H54 (cell line): Measurements from ENCODE around the gene DCAF5.
"Not testable (repeated sequence)": the region's sequence is repeated elsewhere in the genome, so short reads cannot be mapped to it uniquely, and the experiment has no call there.

Experiments
- DNase-seq: peaks from one replicate; pipeline ENCODE4 v3.0.0; 2011; ENCODE audit warnings: low spot score, mixed read lengths; ENCODE audit not compliant: insufficient read length
- FAIRE-seq: peaks from 3 replicates; lab custom pipeline; 2011; peaks lifted over from hg19 to GRCh38; lab: Jason Lieb, UNC
- POLR2A ChIP-seq: IDR thresholded peaks from 2 replicates; pipeline ENCODE4 v1.6.1; 2011; ENCODE audit warnings: low read depth, mild to moderate bottlenecking, low read length

The DCAF5 gene, protein sequence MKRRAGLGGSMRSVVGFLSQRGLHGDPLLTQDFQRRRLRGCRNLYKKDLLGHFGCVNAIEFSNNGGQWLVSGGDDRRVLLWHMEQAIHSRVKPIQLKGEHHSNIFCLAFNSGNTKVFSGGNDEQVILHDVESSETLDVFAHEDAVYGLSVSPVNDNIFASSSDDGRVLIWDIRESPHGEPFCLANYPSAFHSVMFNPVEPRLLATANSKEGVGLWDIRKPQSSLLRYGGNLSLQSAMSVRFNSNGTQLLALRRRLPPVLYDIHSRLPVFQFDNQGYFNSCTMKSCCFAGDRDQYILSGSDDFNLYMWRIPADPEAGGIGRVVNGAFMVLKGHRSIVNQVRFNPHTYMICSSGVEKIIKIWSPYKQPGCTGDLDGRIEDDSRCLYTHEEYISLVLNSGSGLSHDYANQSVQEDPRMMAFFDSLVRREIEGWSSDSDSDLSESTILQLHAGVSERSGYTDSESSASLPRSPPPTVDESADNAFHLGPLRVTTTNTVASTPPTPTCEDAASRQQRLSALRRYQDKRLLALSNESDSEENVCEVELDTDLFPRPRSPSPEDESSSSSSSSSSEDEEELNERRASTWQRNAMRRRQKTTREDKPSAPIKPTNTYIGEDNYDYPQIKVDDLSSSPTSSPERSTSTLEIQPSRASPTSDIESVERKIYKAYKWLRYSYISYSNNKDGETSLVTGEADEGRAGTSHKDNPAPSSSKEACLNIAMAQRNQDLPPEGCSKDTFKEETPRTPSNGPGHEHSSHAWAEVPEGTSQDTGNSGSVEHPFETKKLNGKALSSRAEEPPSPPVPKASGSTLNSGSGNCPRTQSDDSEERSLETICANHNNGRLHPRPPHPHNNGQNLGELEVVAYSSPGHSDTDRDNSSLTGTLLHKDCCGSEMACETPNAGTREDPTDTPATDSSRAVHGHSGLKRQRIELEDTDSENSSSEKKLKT

DNA sequence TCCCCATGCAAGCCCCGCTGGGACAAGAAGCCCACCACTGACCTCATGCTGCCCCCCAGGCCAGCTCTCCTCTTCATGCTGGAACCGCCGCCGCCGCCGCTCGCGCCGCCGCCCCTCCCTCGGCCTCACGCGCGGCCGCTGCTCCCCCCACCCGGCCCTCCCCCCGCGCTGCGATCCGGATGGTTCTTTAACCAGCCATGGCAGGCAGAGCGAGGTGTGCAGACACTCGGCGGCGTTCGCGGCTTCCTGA is at the start of gene DCAF5:
Gene DCAF5 (minus strand): TSS at position 218 of the 250 bp plus-strand sequence. CDS start 141 bp downstream, at position 77.
- FAIRE-seq (peak; percentile 61), DNase-seq (no peak)
- TF ChIP-seq POLR2A: no peak

DNA sequence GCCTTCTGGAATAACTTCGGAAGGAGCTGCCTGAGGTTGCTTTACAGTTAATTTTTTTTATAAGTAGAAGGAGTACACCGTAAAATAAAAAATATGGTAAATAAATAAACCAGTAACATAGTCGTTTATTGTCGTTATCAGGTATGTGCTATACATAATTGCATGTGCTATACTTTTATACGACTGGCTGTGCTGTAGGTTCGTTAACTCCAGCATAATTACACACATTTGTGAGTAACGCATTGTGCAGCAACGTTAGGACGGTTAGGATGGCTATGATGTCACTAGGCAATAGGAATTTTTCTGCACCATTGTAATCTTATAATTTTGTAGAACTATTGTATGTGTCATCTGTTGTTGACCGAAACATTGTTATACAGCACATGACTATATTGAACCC is 46.9 kb upstream of the DCAF5 start:
- DNase-seq (no peak), FAIRE-seq (no peak)
- no peak for TF ChIP-seq POLR2A

DNA sequence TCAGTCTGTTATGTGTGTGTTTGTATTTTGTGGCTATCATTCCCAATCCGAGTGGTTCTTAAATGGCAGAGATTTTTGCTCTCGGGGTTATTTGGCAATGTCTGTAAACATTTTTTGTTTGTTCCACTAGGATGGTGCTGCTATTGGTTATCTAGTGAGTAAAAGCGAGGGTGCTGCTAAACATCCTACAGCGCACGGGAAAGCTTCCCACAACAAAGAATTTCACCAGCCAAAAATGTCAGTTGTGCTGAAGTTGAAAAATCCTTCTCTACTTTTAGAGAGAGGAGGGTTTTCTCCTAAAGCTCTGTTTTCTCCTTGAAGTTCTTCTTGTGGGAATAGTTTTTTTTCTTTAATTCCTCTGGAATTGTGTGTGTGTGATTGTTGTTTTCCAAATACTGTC is 40.8 kb upstream of the DCAF5 start:
- no peak for TF ChIP-seq POLR2A
- no peak for DNase-seq
- FAIRE-seq: no peak

DNA sequence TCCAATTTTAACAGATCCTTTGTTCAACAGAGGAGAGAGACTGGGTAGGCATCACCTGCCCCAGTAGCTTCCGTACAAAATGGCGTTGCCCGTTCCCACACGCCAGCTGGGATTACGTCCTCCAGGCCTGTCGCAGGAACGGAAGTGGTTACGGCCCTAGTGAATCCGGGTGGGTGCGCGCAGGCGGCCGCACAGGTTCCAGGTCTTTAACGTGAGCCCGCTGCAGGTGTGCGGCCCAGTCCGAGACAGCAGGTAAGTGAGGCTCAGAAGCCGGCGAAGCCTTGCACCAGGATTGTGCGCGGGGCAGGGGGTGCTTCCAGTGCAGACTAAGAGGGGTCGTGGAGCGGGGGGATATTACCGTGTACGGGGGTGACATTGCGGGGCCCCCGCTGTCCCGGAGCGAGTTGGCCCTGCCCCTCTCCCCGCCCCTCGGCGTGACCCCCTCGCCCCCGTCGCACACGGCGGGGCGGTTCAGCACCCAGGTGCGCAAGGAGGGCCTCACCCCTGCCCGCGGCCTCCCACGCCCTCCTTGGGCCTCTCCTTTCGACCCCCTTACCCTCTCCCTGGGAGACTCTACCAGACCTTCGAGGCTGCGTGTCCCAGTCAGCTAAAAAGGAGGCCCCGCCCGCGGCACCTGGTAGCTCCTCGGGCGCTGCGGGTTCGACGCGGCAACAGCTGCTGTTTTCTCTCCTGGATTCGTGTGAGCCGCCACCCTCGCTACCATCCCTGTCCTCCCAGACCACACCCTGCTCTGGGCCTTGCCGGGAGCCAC is 38.6 kb upstream of the DCAF5 start, which contains the start of gene EXD2:
Gene EXD2 (plus strand): TSS at position 159 of the 772 bp plus-strand sequence. CDS start 17,973 bp downstream, outside the sequence.
- TF ChIP-seq POLR2A: 0 out of 2 replicates have a peak, but pooled peaks have one; percentile 19
- peak; percentile 69 for DNase-seq
- peak; percentile 76 for FAIRE-seq

DNA sequence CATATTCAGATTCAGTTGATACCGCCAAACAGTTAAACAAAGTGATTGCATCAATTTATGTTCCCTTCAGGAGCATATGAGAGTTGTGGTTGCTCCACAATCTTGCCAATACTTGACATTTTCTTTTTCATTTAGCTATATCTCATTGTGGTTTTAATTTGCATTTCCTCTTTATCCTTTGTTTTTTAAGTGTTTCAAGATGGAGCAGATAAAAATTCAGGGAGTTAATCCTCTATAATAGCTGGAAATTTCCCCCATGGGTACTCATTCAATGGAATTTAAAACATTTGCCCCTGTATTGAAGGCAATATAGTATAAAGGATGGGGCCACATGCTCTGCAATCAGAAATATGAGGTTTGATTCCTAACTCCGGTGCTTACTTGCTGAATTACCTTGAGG is 37.3 kb upstream of the DCAF5 start:
- no peak for TF ChIP-seq POLR2A
- FAIRE-seq (no peak), DNase-seq (no peak)

DNA sequence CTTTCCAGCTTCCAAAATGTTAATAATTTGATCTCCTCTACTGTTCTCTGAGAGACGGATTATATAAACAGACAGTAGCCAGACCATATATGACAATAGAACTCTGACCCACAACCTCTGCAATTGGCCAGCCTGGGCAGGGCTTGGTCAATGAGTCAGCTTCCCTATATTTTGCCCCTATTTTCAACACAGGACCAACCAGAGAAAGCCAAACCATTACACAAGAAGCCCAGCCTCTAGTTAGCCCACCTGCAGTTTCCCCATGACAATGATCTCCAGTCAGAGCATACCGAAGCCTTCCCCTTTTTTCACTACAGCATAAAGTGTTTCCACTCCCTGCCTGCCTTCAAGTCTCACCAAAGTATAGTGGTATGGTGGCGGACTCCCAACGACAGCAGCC is 30.8 kb upstream of the DCAF5 start:
- FAIRE-seq (no peak), DNase-seq (no peak)
- no peak for TF ChIP-seq POLR2A

DNA sequence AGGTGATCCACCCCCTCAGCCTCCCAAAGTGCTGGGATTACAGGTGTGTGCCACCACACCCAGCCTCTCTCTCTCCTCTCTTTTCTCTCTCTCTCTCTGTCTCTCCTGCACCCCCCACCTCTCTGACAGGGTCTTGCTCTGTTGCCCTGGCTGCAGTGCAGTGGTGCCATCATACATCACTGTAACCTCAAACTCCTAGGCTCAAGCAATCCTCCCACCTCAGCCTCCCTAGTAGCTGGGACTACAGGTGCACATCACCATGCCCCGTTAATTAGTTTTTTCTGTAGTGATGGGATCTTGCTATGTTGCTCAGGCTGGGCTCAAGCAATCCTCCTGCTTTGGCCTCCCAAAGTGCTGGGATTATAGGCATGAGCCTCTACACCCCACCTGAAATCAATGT is 29.7 kb upstream of the DCAF5 start:
- DNase-seq, FAIRE-seq: not testable (repeated sequence)

DNA sequence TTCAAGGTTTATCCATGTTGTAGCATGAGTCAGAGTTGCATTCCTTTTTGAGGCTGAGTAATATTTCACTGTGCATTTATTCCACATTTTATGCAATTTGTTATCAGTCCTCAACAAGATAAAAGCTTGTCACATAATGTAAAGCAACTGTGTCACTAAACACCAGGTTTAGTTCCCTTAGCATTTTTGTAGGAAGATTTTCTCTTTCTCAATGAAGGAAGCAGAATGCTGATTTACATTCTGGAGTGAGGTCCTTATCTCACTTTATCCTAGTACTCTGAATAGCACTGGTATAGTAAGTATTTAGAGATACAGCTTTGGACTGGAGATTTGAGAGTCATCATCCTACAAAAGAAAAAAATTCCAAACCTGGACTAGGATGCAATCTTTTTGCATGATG is 28.6 kb upstream of the DCAF5 start:
- no peak for TF ChIP-seq POLR2A
- DNase-seq (no peak), FAIRE-seq (no peak)

DNA sequence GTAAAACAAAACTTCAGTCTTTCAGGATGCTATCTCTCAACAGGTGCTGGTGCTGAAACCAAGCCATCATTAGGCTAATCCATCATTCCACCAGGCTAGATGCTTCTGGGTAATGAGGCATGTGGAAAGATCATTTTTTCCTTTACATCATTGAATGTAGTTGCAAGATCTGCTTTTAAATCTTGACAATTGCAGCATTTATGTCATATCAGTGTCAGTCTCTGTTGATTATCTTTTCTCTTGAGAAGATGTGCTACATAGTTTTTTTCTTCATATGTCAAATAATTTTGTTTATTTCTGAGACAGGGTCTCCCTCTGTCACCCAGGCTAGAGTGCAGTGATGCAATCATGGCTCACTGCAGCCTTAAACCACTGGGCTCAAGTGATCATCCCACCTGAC is 22.2 kb upstream of the DCAF5 start:
- FAIRE-seq: no peak
- no peak for DNase-seq
- no peak for TF ChIP-seq POLR2A

DNA sequence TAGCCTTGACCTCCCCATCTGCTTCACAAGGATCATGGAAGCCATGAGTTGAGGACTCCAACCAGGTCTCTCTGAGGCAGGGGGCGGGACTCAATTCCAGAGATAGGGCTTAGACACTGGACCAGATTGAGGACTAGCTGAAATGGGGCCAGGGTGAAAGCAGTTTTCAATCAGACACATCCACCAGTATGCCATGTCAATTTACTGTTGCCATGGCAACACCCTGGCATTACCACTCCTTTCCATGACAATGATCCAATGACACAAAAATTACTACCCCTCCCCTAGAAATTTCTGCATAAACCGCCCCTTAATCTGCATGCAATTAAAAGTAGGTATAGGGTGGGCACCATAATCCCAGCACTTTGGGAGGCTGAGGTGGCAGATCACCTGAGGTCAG is 18.6 kb upstream of the DCAF5 start:
- no peak for DNase-seq
- TF ChIP-seq POLR2A: no peak

DNA sequence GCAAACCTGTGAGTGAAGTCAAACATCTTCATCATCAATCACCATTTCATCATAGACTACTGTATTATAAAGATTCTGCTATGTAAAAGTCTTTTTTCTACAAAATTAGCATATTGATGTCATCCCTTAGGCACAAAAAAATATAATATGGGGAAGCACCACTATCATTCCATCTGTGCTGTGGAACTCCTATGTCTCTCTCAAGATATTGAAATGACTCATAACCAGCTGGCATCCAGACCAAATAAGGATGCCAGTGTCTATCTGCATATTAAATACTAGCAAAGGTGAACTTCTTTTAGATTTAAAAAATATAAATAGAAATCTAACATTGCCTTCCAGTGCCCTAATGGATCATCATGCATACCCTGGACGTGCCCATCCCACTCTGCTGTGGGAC is 17.9 kb upstream of the DCAF5 start:
- TF ChIP-seq POLR2A: no peak
- no peak for FAIRE-seq
- DNase-seq: no peak

More for the DNA sequence above, 18.6 kb upstream of the DCAF5 start:
- no peak for FAIRE-seq

DNA sequence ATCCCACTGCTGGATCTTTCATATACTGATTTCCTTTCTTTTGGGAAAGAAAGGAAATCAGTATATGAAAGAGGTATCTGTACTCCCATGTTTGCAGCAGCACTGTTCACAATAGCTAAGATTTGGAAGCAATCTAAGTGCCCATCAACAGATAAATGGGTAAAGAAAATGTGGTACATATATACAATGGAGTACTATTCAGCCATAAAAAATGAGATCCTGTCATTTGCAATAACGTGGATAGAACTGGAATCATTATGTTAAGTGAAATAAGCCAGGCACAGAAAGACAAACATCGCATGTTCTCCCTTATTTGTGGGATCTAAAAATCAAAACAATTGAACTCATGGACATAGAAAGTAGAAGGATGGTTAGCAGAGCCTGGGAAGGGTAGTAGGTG is 12.9 kb upstream of the DCAF5 start:
- not testable (repeated sequence) for FAIRE-seq, DNase-seq

DNA sequence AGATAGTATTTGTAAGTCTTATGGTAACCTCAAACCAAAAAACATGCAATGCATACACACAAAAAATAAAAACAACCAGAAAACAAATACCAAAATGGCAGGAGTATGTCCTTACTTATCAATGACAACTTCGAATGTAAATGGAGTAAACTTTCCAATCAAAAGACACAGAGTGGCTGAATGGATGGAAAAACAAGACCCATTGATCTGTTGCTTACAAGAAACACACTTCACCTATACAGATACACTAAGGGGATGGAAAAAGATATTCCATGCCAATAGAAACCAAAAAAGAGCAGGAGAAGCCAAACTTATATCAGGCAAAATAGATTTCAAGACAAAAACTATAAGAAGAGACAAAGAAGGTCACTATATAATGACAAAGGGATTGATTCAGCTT is 8.7 kb upstream of the DCAF5 start:
- FAIRE-seq: no peak
- no peak for TF ChIP-seq POLR2A
- no peak for DNase-seq

DNA sequence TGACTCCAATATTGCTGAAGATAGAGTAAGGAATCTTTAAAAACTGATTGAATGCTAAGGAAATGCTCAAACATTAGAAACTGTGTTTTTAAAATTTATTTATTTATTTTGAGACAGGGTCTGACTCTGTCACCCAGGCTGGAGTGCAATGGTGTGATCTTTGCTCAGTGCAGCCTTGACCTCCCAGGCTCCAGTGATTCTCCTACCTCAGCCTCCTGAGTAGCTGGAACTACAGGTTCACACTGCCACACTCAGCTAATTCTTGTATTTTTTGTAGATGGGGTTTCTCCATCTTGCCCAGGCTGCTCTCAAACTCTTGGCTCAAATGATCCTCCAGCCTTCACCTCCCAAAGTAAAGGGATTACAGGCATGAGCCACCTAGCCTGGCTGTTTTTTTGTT is 3.3 kb upstream of the DCAF5 start:
- FAIRE-seq (no peak), DNase-seq (no peak)
- no peak for TF ChIP-seq POLR2A
